GM18870 (cell line): ENCODE data around the gene SAMD4B.
"Not testable (repeated sequence)": the region's sequence is repeated elsewhere in the genome, so short reads cannot be mapped to it uniquely, and the experiment has no call there.

Source experiments
- ATAC-seq: cut with Tn5 transposase; IDR thresholded peaks from one replicate; pipeline ENCODE4 v1.9.1; 2021; ENCODE audit warnings: moderate library complexity; ENCODE audit not compliant: unreplicated experiment

Gene SAMD4B

DNA sequence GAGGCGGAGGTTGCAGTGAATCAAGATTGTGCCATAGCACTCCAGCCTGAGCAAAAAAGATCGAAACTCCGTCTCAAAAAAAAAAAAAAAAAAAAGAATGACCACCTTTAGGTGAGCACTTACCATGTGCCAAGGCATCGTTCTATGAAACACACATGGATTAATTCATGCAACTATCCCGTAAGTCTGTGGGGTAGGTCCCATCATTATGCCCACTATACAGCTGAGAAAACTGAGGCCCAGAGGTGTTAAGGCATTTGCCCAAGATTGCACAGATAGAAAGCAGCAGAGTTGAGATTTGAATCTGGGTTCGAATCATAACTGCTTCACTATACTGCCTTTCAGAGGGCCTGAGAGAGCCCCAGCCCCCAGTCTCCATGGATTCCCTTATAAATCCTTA lies 8.7 kb upstream of the SAMD4B start:
- ATAC-seq = no peak

- no peak for ATAC-seq
Observed at GRCh38 chr19:39334444-39334976, 7.7 kb upstream of the SAMD4B start.

GRCh38 chr19:39335168-39335548 lies 7.1 kb upstream of the SAMD4B start:
- ATAC-seq = no peak

DNA sequence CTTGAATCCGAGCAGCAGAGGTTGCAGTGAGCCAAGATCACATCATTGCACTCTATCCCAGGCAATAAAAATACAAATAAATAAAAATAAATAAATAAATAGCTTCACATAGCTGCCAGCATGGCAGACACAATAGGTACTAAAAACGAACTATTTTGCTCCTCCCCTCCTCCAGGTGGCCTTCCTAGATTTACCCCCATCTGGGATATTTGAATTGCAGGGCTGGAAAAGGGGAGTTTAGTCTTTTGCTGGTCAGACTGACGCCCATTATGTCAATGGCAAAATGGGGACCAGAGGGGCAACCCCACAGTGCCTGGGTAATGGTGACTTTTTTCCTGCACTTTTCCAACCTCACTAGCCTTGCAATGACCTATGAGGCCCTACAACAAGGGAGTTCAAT lies 5.7 kb upstream of the SAMD4B start:
- no peak for ATAC-seq

DNA sequence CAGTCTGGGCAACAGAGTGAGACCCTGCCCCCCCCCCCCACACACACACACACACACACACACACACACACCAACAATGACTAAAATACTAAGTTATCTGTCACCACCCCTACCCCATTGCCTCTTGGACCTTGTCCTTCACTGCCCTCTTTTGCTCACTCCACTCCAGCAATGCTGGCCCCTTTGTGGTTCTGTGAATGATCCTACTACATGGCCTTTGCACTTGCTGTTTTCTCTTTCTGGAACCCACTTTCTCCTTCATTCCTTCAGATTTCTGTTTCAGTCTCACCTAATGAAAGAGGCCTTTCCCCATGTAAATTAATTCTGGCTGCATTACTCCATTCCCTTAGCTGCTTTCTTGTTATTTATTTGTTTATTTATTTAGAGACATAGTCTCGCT lies 2.5 kb upstream of the SAMD4B start:
- ATAC-seq = no peak

DNA sequence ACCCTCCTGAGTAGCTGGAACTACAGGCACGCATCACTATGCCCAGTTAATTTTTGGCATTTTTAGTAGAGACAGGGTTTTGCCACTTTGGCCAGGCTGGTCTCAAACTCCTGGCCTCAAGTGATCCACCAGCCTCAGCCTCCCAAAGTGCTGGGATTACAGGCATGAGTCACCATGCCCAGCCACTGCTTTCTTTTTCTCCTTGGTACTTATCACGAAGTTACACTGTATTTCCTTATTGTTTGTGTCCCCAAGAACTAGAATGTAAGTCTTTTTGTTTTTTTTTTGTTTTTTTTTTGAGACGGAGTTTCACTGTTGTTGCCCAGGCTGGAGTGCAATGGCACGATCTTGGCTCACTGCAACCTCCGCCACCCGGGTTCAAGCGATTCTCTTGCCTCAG lies 2.1 kb upstream of the SAMD4B start:
- ATAC-seq = not testable (repeated sequence)

DNA sequence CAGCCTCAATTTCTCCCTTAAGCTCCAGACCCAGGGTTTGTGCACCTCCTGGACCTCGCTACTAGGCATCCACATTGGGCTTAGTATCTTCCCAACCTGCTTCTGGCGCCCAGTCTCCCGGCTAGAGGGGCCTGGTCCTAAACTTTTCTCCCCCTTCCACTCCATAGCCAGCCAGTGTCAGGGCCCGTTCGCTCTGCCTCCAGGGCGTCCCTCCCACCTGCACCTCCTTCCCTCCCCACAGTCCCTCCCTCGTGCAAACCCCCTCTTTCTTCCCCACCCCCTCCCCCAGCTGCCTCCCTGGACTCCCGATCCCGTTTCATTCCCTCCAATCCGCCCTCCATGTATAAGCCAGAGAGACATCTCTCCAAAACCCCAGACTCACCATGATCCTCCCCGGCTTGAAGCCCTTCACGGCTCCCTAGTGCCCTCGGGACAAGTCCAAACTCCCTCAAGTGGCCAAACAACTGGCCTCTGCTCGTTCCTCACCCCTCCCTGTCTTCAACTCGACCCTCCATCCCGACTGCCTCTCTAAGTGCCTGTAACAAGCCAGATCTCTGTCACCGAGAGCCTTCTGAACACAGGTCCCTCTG lies 997 bp upstream of the SAMD4B start:
- no peak for ATAC-seq

DNA sequence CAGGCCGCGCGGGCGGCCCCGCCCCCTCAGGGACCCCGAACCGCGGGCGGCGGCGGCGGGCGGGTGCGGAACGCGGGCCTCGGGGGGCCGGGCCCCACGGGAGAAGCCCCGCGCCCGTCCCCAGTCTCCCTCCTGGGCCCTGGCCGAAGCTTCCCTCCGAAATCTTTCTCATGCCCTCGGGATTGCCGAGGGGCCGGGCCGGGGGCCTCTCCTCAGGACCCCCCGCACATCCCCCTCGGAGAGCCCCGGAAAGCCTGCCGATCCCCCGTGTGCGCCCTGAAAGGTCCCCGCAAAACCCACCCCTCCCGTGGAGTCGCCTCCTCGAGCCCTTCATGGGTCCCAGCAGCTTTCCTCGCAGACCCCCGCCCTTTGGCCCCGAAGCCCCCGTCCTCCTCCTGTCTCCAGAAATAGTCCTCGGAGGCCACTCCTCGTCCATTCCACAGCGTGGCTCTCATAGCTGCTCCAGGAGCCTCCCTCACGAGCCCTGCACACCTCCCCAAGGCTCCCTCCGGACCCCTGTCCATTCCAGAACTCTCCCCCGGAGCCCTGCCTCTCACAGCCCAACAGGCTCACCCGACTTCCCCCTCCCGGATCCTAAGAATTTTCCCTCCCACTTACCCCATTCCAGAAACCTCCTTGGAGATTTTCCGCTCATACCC lies 555 bp downstream of the SAMD4B start:
- ATAC-seq = no peak

DNA sequence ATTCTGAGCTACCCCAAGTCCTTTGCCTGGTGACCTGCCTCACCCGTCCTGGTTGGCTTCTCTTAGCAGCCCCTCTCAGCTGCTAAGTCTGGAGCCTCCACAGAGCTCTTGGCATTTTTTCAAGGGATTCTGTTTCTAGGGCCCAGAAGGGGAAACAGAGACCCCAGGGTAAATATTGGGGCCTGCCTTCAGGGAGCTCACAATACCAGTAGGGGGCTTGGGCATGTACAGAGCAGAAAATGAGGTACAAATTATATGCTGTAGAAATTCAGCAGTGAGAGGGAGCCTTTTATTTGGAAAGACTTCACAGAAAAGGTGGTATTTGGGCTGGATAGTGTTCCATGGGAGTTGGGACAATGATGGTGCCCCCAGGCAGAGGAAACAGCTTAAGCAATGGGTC lies 3.7 kb downstream of the SAMD4B start:
- no peak for ATAC-seq

- ATAC-seq = no peak
Observed at GRCh38 chr19:39347332-39348164, 5.3 kb downstream of the SAMD4B start.

- no peak for ATAC-seq
Observed at GRCh38 chr19:39349326-39349725, 7.1 kb downstream of the SAMD4B start.

DNA sequence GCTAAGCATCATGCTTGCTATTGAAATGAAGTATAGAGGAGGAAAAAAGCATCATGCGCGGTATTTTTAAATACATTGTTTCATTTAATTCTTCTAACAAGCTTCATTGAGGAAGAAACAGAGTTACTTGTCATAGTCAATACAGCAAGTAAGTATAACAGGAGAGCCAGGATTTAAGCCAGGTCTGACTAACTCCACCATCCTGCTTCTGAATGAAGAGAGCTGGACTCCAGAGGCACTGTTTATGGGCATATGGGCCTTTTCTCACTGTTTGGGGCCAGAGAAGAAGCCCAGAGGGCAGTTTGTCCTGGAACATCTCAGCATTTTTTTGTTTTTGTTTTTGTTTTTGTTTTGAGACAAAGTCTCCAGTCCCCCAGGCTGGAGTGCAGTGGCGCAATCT lies 7.9 kb downstream of the SAMD4B start:
- no peak for ATAC-seq

GRCh38 chr19:39351537-39352064 lies 9.4 kb downstream of the SAMD4B start:
- peak; percentile 52 for ATAC-seq

DNA sequence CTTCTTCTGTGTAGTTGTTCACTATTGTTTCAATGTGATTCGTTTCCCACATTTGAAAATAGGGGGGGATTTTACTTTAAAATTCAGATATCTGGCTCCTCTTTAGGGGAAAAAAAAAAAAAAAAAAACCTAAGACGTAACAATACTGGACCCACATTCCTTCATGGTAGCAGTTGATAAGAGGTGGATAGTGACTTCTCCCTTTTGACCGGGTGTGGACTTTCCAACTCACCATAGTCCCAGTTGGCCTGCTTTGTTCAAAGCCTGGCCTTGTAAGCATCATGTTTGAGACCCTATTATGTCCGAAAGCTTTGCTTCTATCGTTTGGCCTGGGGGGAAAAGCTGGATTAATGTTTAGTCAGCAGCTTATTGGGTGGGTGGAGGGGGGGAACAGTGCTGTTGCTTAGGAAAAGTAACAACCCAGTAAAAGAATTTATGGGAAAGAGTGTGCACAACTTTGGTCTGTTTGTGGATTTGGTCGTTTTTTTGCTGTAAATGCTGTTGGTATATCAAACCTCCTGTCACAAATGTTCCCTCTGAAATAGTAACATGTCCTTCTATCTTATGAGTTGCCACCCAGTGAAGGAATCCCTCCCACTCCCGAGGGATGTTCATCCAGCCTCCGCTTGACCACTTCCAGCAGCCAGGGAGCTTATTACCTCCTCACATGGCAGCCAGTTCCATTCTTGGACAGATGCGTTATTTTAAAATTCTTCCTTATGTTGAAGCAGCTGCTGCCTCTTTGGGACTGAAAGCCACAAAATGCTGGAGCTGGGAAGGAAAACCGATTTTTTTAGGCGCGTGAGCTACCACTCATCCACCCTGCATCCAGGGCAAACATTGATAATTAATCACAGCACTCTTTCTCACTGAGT lies 10.4 kb downstream of the SAMD4B start:
- no peak for ATAC-seq

- ATAC-seq = no peak
Observed at GRCh38 chr19:39355253-39355652, 13.0 kb downstream of the SAMD4B start.

DNA sequence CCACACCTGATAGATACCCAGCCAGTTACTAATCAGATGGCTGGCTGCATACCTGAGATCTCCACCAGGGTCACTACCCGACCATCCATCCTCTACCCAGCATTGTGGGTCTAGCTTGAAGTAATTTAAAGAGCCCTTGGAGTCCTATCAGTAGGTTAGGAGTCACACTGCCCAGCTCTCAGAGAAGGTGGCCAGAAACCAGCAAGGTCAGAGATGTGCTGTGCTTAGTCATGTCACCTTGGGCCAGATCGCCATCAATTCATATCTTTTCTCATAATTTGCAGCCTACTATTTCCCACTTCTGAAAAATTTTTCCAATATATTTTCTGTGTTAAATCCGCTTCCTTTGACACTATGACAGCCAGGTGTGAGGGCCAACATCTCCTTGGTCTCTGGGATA lies 13.9 kb downstream of the SAMD4B start:
- no peak for ATAC-seq

DNA sequence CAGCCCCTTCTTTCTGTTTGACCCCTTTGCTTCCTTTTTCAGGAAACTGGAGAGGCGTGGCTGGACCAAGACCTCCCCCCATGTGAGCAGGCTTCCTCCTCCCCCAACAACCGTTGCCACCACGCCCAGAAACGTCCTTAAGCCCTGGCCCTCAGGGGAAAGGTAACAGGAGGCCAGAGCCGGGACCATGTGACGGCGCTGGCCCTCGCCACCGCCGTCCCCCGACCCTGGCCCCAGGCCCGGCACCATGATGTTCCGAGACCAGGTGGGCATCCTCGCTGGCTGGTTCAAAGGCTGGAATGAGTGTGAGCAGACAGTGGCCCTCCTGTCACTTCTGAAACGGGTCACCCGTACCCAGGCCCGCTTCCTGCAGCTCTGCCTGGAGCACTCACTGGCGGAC lies 14.4 kb downstream of the SAMD4B start:
- no peak for ATAC-seq

GRCh38 chr19:39359026-39359425 lies 16.8 kb downstream of the SAMD4B start:
- no peak for ATAC-seq

- ATAC-seq = no peak
Observed at GRCh38 chr19:39360599-39360998, 18.4 kb downstream of the SAMD4B start.
